ENCODE results near the gene ID4. TPM values are rescaled to one million over a fixed set of nuclear protein-coding genes. Genes with fewer than 3 reads are reported as not detected.

ID4 gene
- total RNA-seq, 1 donor from 2014 or later: 27.7 TPM

GRCh38 chr6:19873031-19873430 lies 35.9 kb downstream of the ID4 start:
- no peaks in the 10 kb centered on the region for H3K4me1 ChIP-seq
- no peaks in the 10 kb centered on the region for H3K36me3 ChIP-seq
- H3K9me3 ChIP-seq: no peaks in the 10 kb centered on the region
- intact Hi-C loops (cut with DNase I): no loop called here
- no peak overlapping the region for H3K27ac ChIP-seq
- H3K4me3 ChIP-seq: no peak overlapping the region
- TF ChIP-seq POLR2AphosphoS5 (IDR thresholded peaks at IDR 0.05; ENCODE audit: insufficient read depth in 1 of 2, low read depth in 1 of 2) (no peak), CTCF (IDR thresholded peaks at IDR 0.05) (no peak), POLR2A (IDR thresholded peaks at IDR 0.05) (no peak)
- no peaks in the 10 kb centered on the region for H3K27me3 ChIP-seq
- no peak for DNase-seq (ENCODE audit: extremely low spot score in 2 of 2)

- intact Hi-C loops (cut with DNase I): no loop called here
- Histone ChIP-seq H3K27me3 (no peaks in the 10 kb centered on the region), H3K4me1 (no peaks in the 10 kb centered on the region), H3K4me3 (no peak overlapping the region), H3K27ac (no peak overlapping the region), H3K36me3 (no peaks in the 10 kb centered on the region), H3K9me3 (no peaks in the 10 kb centered on the region)
- no peak for DNase-seq (ENCODE audit: extremely low spot score in 2 of 2)
- TF ChIP-seq POLR2AphosphoS5 (IDR thresholded peaks at IDR 0.05; ENCODE audit: insufficient read depth in 1 of 2, low read depth in 1 of 2) (no peak), CTCF (IDR thresholded peaks at IDR 0.05) (no peak), POLR2A (IDR thresholded peaks at IDR 0.05) (no peak)
Observed at GRCh38 chr6:19876672-19877071, 39.5 kb downstream of the ID4 start.

- H3K4me3 ChIP-seq: no peak overlapping the region
- no peaks in the 10 kb centered on the region for H3K27me3 ChIP-seq
- no peak for TF ChIP-seq CTCF (IDR thresholded peaks at IDR 0.05)
- no peak for TF ChIP-seq POLR2A (IDR thresholded peaks at IDR 0.05)
- TF ChIP-seq POLR2AphosphoS5 (IDR thresholded peaks at IDR 0.05; ENCODE audit: insufficient read depth in 1 of 2, low read depth in 1 of 2): no peak
- H3K9me3 ChIP-seq: no peaks in the 10 kb centered on the region
- H3K4me1 ChIP-seq: no peaks in the 10 kb centered on the region
- H3K27ac ChIP-seq: no peak overlapping the region
- H3K36me3 ChIP-seq: no peaks in the 10 kb centered on the region
- intact Hi-C loops (cut with DNase I): no loop called here
- no peak for DNase-seq (ENCODE audit: extremely low spot score in 2 of 2)
Observed at GRCh38 chr6:19879663-19880062, 42.5 kb downstream of the ID4 start.

- intact Hi-C loops (cut with DNase I): no loop called here
- Histone ChIP-seq H3K27me3 (no peaks in the 10 kb centered on the region), H3K36me3 (no peaks in the 10 kb centered on the region), H3K27ac (no peak overlapping the region), H3K4me1 (no peaks in the 10 kb centered on the region), H3K9me3 (no peaks in the 10 kb centered on the region), H3K4me3 (no peak overlapping the region)
- no peak for DNase-seq (ENCODE audit: extremely low spot score in 2 of 2)
- no peak for TF ChIP-seq POLR2A (IDR thresholded peaks at IDR 0.05)
- no peak for TF ChIP-seq CTCF (IDR thresholded peaks at IDR 0.05)
- no peak for TF ChIP-seq POLR2AphosphoS5 (IDR thresholded peaks at IDR 0.05; ENCODE audit: insufficient read depth in 1 of 2, low read depth in 1 of 2)
Observed at GRCh38 chr6:19880066-19880465, 42.9 kb downstream of the ID4 start.

GRCh38 chr6:19891451-19891850 lies 54.3 kb downstream of the ID4 start:
- no peak overlapping the region for H3K27ac ChIP-seq
- H3K4me3 ChIP-seq: no peak overlapping the region
- no peak for DNase-seq (ENCODE audit: extremely low spot score in 2 of 2)
- H3K4me1 ChIP-seq: no peaks in the 10 kb centered on the region
- H3K9me3 ChIP-seq: no peaks in the 10 kb centered on the region
- TF ChIP-seq CTCF (IDR thresholded peaks at IDR 0.05) (no peak), POLR2A (IDR thresholded peaks at IDR 0.05) (no peak), POLR2AphosphoS5 (IDR thresholded peaks at IDR 0.05; ENCODE audit: insufficient read depth in 1 of 2, low read depth in 1 of 2) (no peak)
- no peaks in the 10 kb centered on the region for H3K36me3 ChIP-seq
- intact Hi-C loops (cut with DNase I): no loop called here
- no peaks in the 10 kb centered on the region for H3K27me3 ChIP-seq

Data from vagina (tissue), 2 donors.